HL-60 (cell line): ENCODE measurements around the gene IFRD1.

Experiments used
- CTCF ChIP-seq: IDR thresholded peaks from one replicate; pipeline ENCODE4 v1.5.1; 2011; ENCODE audit warnings: low read length, control low read depth, inconsistent platforms; ENCODE audit not compliant: insufficient read depth
- GABPA ChIP-seq: IDR thresholded peaks from 2 replicates; pipeline ENCODE4 v1.6.1; 2012; ENCODE audit warnings: low read depth
- POLR2AphosphoS5 ChIP-seq: IDR thresholded peaks from 2 replicates; pipeline ENCODE4 v1.6.1; 2012; ENCODE audit warnings: low read depth
- REST ChIP-seq: IDR thresholded peaks from 2 replicates; pipeline ENCODE4 v1.6.1; 2012; ENCODE audit warnings: low read depth; ENCODE audit not compliant: insufficient replicate concordance

GRCh38 chr7:112510001-112510742, 59.9 kb downstream of the IFRD1 start:
- TF ChIP-seq CTCF (no peak), POLR2AphosphoS5 (no peak), REST (no peak), GABPA (no peak)
